Endothelial cell of hepatic sinusoid (primary cell): Measurements from ENCODE around the gene EFHD1.
"Not testable (repeated sequence)": the region's sequence is repeated elsewhere in the genome, so short reads cannot be mapped to it uniquely, and the experiment has no call there.

ENCODE experiments used
- in situ Hi-C: cut with HindIII; loops from 2 replicates; pipeline ENCODE4 v1.10.0; 2017; ENCODE audit warnings: low sequenced_read_pairs

Gene EFHD1

GRCh38 chr2:232689152-232689910 is 55.9 kb downstream of the EFHD1 start:
- in situ Hi-C loops: no loop called here

GRCh38 chr2:232691117-232691516 is 57.7 kb downstream of the EFHD1 start:
- in situ Hi-C loops: not testable (repeated sequence)

- in situ Hi-C loops: no loop called here
These were observed 59.9 kb downstream of the EFHD1 start for GRCh38 chr2:232693344-232693743.

- in situ Hi-C loops: no loop called here
These were observed 63.2 kb downstream of the EFHD1 start for GRCh38 chr2:232696609-232697058.

GRCh38 chr2:232697059-232697806 is 63.8 kb downstream of the EFHD1 start, which contains the start of gene GIGYF2:
Gene GIGYF2, plus strand, starts transcription at chr2:232697331. Its CDS starts 37,867 bp downstream, at chr2:232735198.
- in situ Hi-C loops: no loop called here

GRCh38 chr2:232697807-232698110 is 64.4 kb downstream of the EFHD1 start:
- in situ Hi-C loops: no loop called here

GRCh38 chr2:232698556-232699091 is 65.2 kb downstream of the EFHD1 start:
- in situ Hi-C loops: no loop called here

- in situ Hi-C loops: no loop called here
These were observed 65.7 kb downstream of the EFHD1 start for GRCh38 chr2:232699110-232699509.

- in situ Hi-C loops: no loop called here
These were observed 66.8 kb downstream of the EFHD1 start for GRCh38 chr2:232700154-232700553.

- in situ Hi-C loops: no loop called here
These were observed 73.7 kb downstream of the EFHD1 start for GRCh38 chr2:232707076-232707475.

GRCh38 chr2:232713505-232713904 is 80.1 kb downstream of the EFHD1 start:
- in situ Hi-C loops: no loop called here

GRCh38 chr2:232714969-232715368 is 81.6 kb downstream of the EFHD1 start:
- in situ Hi-C loops: no loop called here

- in situ Hi-C loops: not testable (repeated sequence)
These were observed 86.7 kb downstream of the EFHD1 start for GRCh38 chr2:232720056-232720455.

GRCh38 chr2:232721261-232721660 is 87.9 kb downstream of the EFHD1 start:
- in situ Hi-C loops: no loop called here

GRCh38 chr2:232721882-232722281 is 88.5 kb downstream of the EFHD1 start:
- in situ Hi-C loops: no loop called here

- in situ Hi-C loops: no loop called here
These were observed 89.6 kb downstream of the EFHD1 start for GRCh38 chr2:232723027-232723426.

GRCh38 chr2:232728785-232729184 is 95.4 kb downstream of the EFHD1 start:
- in situ Hi-C loops: no loop called here

GRCh38 chr2:232731470-232731869 is 98.1 kb downstream of the EFHD1 start:
- in situ Hi-C loops: no loop called here
